Neural progenitor cell (in vitro differentiated cells): Measurements from ENCODE around the gene PHYHD1. TPM values are rescaled to one million over a fixed set of nuclear protein-coding genes. Genes with fewer than 3 reads are reported as not detected.

ENCODE experiments used
- DNase-seq: peaks from one replicate; pipeline ENCODE4 v3.0.0-alpha.2; 2016; ENCODE audit warnings: low spot score
- H2AFZ ChIP-seq: fragments of 200-600 bp; sonication (generic); replicated peaks from 2 replicates; pipeline ENCODE4 v1.6.1; 2016; ENCODE audit warnings: antibody characterized with exemption
- H3F3A ChIP-seq: fragments of 200-600 bp; sonication (generic); 2 replicates; pipeline ENCODE4 v1.6.1; 2016; ENCODE audit warnings: antibody characterized with exemption, low read depth
- H3K27ac ChIP-seq: fragments of 200-600 bp; sonication (generic); 2 replicates; pipeline ENCODE4 v1.5.1; 2016; ENCODE audit warnings: mild to moderate bottlenecking
- H3K27me3 ChIP-seq: fragments of 200-600 bp; sonication (generic); 2 replicates; pipeline ENCODE4 v1.6.1; 2016; ENCODE audit warnings: mild to moderate bottlenecking, moderate library complexity
- H3K36me3 ChIP-seq: fragments of 200-600 bp; sonication (generic); 2 replicates; pipeline ENCODE4 v1.5.1; 2016
- H3K4me1 ChIP-seq: fragments of 200-600 bp; sonication (generic); 2 replicates; pipeline ENCODE4 v1.6.1; 2016; ENCODE audit warnings: mixed run types
- H3K4me2 ChIP-seq: fragments of 200-600 bp; sonication (generic); 2 replicates; pipeline ENCODE4 v1.6.1; 2016
- H3K4me3 ChIP-seq: fragments of 200-600 bp; sonication (generic); 2 replicates; pipeline ENCODE4 v1.5.1; 2016
- H3K79me2 ChIP-seq: fragments of 200-600 bp; sonication (generic); 2 replicates; pipeline ENCODE4 v1.6.1; 2016; ENCODE audit warnings: low read depth
- H3K9ac ChIP-seq: fragments of 200-600 bp; sonication (generic); 2 replicates; pipeline ENCODE4 v1.6.1; 2016
- H3K9me3 ChIP-seq: fragments of 200-600 bp; sonication (generic); 2 replicates; pipeline ENCODE4 v1.5.1; 2016; ENCODE audit warnings: low read depth
- H4K20me1 ChIP-seq: fragments of 200-600 bp; sonication (generic); 2 replicates; pipeline ENCODE4 v1.6.1; 2016; ENCODE audit warnings: low read depth
- H3K27ac Mint-ChIP-seq: 3 replicates; pipeline ENCODE4 v1.8.0; 2021; ENCODE audit warnings: mixed read lengths
- H3K27me3 Mint-ChIP-seq: 2 replicates; pipeline ENCODE4 v1.8.0; 2022; ENCODE audit warnings: low read depth, mild to moderate bottlenecking, inconsistent platforms, moderate library complexity, mixed read lengths; ENCODE audit not compliant: insufficient read depth
- H3K36me3 Mint-ChIP-seq: 3 replicates; pipeline ENCODE4 v1.8.0; 2021; ENCODE audit warnings: mixed read lengths
- H3K4me1 Mint-ChIP-seq: 3 replicates; pipeline ENCODE4 v1.8.0; 2021; ENCODE audit warnings: mixed read lengths
- H3K4me3 Mint-ChIP-seq: 3 replicates; pipeline ENCODE4 v1.8.0; 2021; ENCODE audit warnings: mild to moderate bottlenecking, moderate library complexity, mixed read lengths
- H3K9me3 Mint-ChIP-seq: 3 replicates; pipeline ENCODE4 v1.8.0; 2020; ENCODE audit warnings: mixed read lengths
- CTCF ChIP-seq: fragments of 200-600 bp; sonication (generic); IDR thresholded peaks from 2 replicates; pipeline ENCODE4 v1.5.1; 2017; ENCODE audit warnings: antibody characterized with exemption, mild to moderate bottlenecking
- EZH2 ChIP-seq: fragments of 200-600 bp; sonication (generic); IDR thresholded peaks from 2 replicates; pipeline ENCODE4 v1.6.1; 2017; ENCODE audit warnings: antibody characterized with exemption, mild to moderate bottlenecking, moderate library complexity
- EZH2phosphoT487 ChIP-seq: fragments of 200-600 bp; sonication (generic); IDR thresholded peaks from 2 replicates; pipeline ENCODE4 v1.6.1; 2017; ENCODE audit warnings: antibody characterized with exemption
- total RNA-seq: library from RNA; depleted of rRNA; stranded (reverse); fragments of >200 nt; gene quantifications from 2 replicates; pipeline ENCODE4 v1.2.3, GENCODE V29; 2015; ENCODE audit warnings: low replicate concordance

Gene PHYHD1
- total RNA-seq, 1 donor from 2014 or later = 15.2 TPM

GRCh38 chr9:128893354-128893753, 27.4 kb upstream of the PHYHD1 start:
- H3K36me3 ChIP-seq = no peaks in the 10 kb centered on the region
- H3K4me1 ChIP-seq = peaks cover 5% of the 10 kb centered on the region
- H4K20me1 ChIP-seq = peaks cover 49% of the 10 kb centered on the region
- H3K4me2 ChIP-seq = no peak overlapping the region
- no peak for TF ChIP-seq CTCF
- Mint-ChIP-seq H3K4me3 (no peak overlapping the region), H3K27ac (no peak overlapping the region), H3K36me3 (peaks cover 12% of the 10 kb centered on the region), H3K9me3 (no peaks in the 10 kb centered on the region), H3K27me3 (peaks cover 3% of the 10 kb centered on the region), H3K4me1 (peaks cover 20% of the 10 kb centered on the region)
- H3K9me3 ChIP-seq = no peaks in the 10 kb centered on the region
- no peaks in the 10 kb centered on the region for H3F3A ChIP-seq
- H3K27ac ChIP-seq = no peak overlapping the region
- H2AFZ ChIP-seq = no peak overlapping the region
- DNase-seq = no peak
- H3K79me2 ChIP-seq = peaks cover 28% of the 10 kb centered on the region
- no peak overlapping the region for H3K9ac ChIP-seq
- H3K4me3 ChIP-seq = no peak overlapping the region
- H3K27me3 ChIP-seq = no peaks in the 10 kb centered on the region

GRCh38 chr9:128894764-128895163, 26.0 kb upstream of the PHYHD1 start:
- DNase-seq = no peak
- Histone ChIP-seq H3K4me1 (peaks cover 5% of the 10 kb centered on the region), H3K36me3 (no peaks in the 10 kb centered on the region), H4K20me1 (peaks cover 39% of the 10 kb centered on the region), H3K79me2 (peaks cover 26% of the 10 kb centered on the region), H2AFZ (no peak overlapping the region), H3K4me2 (no peak overlapping the region), H3K9ac (no peak overlapping the region), H3K27ac (no peak overlapping the region), H3K4me3 (no peak overlapping the region), H3K27me3 (no peaks in the 10 kb centered on the region), H3F3A (no peaks in the 10 kb centered on the region), H3K9me3 (no peaks in the 10 kb centered on the region)
- H3K27me3 Mint-ChIP-seq = peaks cover 3% of the 10 kb centered on the region
- H3K4me3 Mint-ChIP-seq = no peak overlapping the region
- peaks cover 15% of the 10 kb centered on the region for H3K4me1 Mint-ChIP-seq
- no peak for TF ChIP-seq CTCF
- TF ChIP-seq EZH2phosphoT487 = no peak
- no peak for TF ChIP-seq EZH2
- H3K9me3 Mint-ChIP-seq = no peaks in the 10 kb centered on the region
- H3K27ac Mint-ChIP-seq = no peak overlapping the region
- H3K36me3 Mint-ChIP-seq = peaks cover 5% of the 10 kb centered on the region

GRCh38 chr9:128895556-128895955, 25.2 kb upstream of the PHYHD1 start:
- peak; percentile 43 for DNase-seq
- TF ChIP-seq EZH2 = no peak
- TF ChIP-seq EZH2phosphoT487 = no peak
- no peak for TF ChIP-seq CTCF
- Histone ChIP-seq H3K36me3 (no peaks in the 10 kb centered on the region), H3K27ac (peak overlapping the region; percentile 27), H4K20me1 (peaks cover 40% of the 10 kb centered on the region), H3K9me3 (no peaks in the 10 kb centered on the region), H3K4me1 (peaks cover 5% of the 10 kb centered on the region), H3K9ac (no peak overlapping the region), H3F3A (no peaks in the 10 kb centered on the region), H2AFZ (no peak overlapping the region), H3K79me2 (peaks cover 21% of the 10 kb centered on the region), H3K4me2 (no peak overlapping the region), H3K27me3 (no peaks in the 10 kb centered on the region), H3K4me3 (no peak overlapping the region)
- H3K4me1 Mint-ChIP-seq = peaks cover 15% of the 10 kb centered on the region
- H3K27ac Mint-ChIP-seq = no peak overlapping the region
- peaks cover 5% of the 10 kb centered on the region for H3K36me3 Mint-ChIP-seq
- H3K27me3 Mint-ChIP-seq = peaks cover 3% of the 10 kb centered on the region
- H3K9me3 Mint-ChIP-seq = no peaks in the 10 kb centered on the region
- H3K4me3 Mint-ChIP-seq = no peak overlapping the region

- Mint-ChIP-seq H3K27ac (peak overlapping the region; percentile 79), H3K9me3 (no peaks in the 10 kb centered on the region), H3K4me1 (peaks cover 14% of the 10 kb centered on the region), H3K36me3 (peaks cover 3% of the 10 kb centered on the region), H3K27me3 (no peaks in the 10 kb centered on the region), H3K4me3 (no peak overlapping the region)
- Histone ChIP-seq H2AFZ (no peak overlapping the region), H3K27ac (no peak overlapping the region), H3K9ac (no peak overlapping the region), H3K4me3 (no peak overlapping the region), H3F3A (no peaks in the 10 kb centered on the region), H3K9me3 (no peaks in the 10 kb centered on the region), H3K36me3 (no peaks in the 10 kb centered on the region), H3K27me3 (no peaks in the 10 kb centered on the region), H3K4me2 (no peak overlapping the region), H4K20me1 (peaks cover 21% of the 10 kb centered on the region), H3K4me1 (peaks cover 5% of the 10 kb centered on the region), H3K79me2 (peaks cover 23% of the 10 kb centered on the region)
- DNase-seq = no peak
- TF ChIP-seq EZH2phosphoT487 = no peak
- no peak for TF ChIP-seq CTCF
- TF ChIP-seq EZH2 = no peak
Observed at GRCh38 chr9:128898382-128898781, 22.4 kb upstream of the PHYHD1 start.
